Ovary (tissue), 3 donors: ENCODE data around the gene CCT3.

Experiments
- POLR2A ChIP-seq: fragments of 450-650 bp; IDR thresholded peaks from one replicate; pipeline ENCODE4 v1.6.1; 2017; ENCODE audit warnings: antibody characterized with exemption, mild to moderate bottlenecking, moderate library complexity
- TF ChIP-seq, protein P1 (sequence below), 3 donors: fragments of 450-650 bp in 2 of 3; fragments of 200-600 bp in 1 of 3; IDR thresholded peaks; one replicate each; pipeline versions ENCODE4 v1.5.1 to v1.8.0; 2016 to 2022; ENCODE audit warnings: antibody characterized with exemption in 3 of 3, mild to moderate bottlenecking in 1 of 3
- donor health status: DM: no; HTN: no; CAD: no.

DNA sequence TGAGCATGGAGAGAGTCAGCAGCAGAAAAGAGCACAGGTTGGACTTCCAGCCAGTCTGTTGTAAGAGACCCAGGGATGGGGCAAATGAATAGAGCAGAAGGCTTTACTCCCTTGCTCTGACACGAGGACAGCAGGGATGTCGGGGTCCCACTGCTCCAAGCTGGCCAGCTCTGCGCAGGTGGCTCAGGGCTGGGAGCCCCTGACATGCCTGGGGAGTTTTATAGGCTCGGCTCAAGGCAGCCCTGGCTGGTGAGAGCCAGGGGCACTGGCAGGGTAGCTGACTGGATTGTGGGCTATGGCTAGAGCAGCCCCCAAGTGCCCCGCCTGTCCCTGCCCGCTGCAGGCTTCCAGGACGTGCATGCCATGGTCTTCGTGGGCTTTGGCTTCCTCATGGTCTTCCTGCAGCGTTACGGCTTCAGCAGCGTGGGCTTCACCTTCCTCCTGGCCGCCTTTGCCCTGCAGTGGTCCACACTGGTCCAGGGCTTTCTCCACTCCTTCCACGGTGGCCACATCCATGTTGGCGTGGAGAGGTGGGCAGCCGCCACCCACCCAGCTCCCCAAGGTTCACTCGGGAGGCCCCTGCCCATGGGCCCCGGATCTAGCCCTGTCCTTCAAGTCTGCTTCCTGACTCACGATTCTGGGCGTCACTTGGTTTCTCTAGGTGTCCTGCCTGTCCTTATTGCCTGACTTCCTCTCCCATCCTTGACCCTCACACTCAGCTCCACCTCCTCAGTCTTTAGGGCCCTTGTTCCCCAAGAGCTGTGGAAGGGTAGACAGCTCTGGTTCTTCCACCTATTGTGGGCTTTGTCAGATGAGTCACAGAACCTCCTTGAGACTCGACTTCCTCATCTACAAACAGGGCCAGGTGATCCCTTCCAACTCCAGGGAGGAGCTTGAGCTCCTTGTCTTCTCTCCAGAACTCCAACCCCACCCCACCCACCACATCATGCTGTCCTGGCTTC, 39.1 kb upstream of the CCT3 start:
- TF ChIP-seq, protein P1, sequence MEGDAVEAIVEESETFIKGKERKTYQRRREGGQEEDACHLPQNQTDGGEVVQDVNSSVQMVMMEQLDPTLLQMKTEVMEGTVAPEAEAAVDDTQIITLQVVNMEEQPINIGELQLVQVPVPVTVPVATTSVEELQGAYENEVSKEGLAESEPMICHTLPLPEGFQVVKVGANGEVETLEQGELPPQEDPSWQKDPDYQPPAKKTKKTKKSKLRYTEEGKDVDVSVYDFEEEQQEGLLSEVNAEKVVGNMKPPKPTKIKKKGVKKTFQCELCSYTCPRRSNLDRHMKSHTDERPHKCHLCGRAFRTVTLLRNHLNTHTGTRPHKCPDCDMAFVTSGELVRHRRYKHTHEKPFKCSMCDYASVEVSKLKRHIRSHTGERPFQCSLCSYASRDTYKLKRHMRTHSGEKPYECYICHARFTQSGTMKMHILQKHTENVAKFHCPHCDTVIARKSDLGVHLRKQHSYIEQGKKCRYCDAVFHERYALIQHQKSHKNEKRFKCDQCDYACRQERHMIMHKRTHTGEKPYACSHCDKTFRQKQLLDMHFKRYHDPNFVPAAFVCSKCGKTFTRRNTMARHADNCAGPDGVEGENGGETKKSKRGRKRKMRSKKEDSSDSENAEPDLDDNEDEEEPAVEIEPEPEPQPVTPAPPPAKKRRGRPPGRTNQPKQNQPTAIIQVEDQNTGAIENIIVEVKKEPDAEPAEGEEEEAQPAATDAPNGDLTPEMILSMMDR (IDR thresholded peaks at IDR 0.05): no peak
- no peak for TF ChIP-seq POLR2A
